IMR-90 (cell line): ENCODE results near the gene CST1. TPM values are rescaled to one million over a fixed set of nuclear protein-coding genes. Genes with fewer than 3 reads are reported as not detected.

Experiments used
- ATAC-seq: fragments of 200-7000 bp; cut with Tn5 transposase; 2 replicates; pipeline ENCODE4 v1.9.1; 2020; ENCODE audit warnings: low read depth, mild to moderate bottlenecking, moderate library complexity
- BruUV-seq: library from RNA; stranded (reverse); fragments of 400-500 nt; replicated peaks from 2 replicates; lab custom pipeline; 2021; lab: Mats Ljungman, UMichigan
- CTCF ChIA-PET: fragments of 300-600 bp; formaldehyde crosslinking; extraction: SDS; loops from one replicate; lab custom pipeline; 2021; ENCODE audit warnings: antibody characterized with exemption; lab: Yijun Ruan, JAX
- POLR2A ChIA-PET: fragments of 300-600 bp; sonication (Branson Sonifier 250); formaldehyde crosslinking; loops from one replicate; lab custom pipeline; 2022; ENCODE audit warnings: antibody characterized with exemption; ENCODE audit not compliant: unreplicated experiment; lab: Charles Lee
- DNase-seq: peaks from one replicate; pipeline ENCODE4 v3.0.0; 2013
- H2AFZ ChIP-seq: replicated peaks from 2 replicates; pipeline ENCODE3; 2013; ENCODE audit warnings: low read length, mild to moderate bottlenecking; ENCODE audit not compliant: poor library complexity
- H2AK5ac ChIP-seq: 2 replicates; pipeline ENCODE4 v1.6.1; 2013; ENCODE audit warnings: low read depth, low read length, inconsistent platforms
- H2AK9ac ChIP-seq: replicated peaks from 2 replicates; pipeline ENCODE3; 2013; ENCODE audit warnings: mild to moderate bottlenecking, low read depth, low read length, moderate library complexity; ENCODE audit not compliant: poor library complexity
- H2BK120ac ChIP-seq: 2 replicates; pipeline ENCODE4 v1.6.1; 2013; ENCODE audit warnings: low read depth, low read length, inconsistent platforms
- H2BK15ac ChIP-seq: 3 replicates; pipeline ENCODE4 v1.6.1; 2013; ENCODE audit warnings: low read depth, low read length, inconsistent platforms
- H2BK20ac ChIP-seq: 2 replicates; pipeline ENCODE4 v1.6.1; 2013; ENCODE audit warnings: low read depth, mild to moderate bottlenecking, inconsistent platforms, low read length, moderate library complexity
- H2BK5ac ChIP-seq: 2 replicates; pipeline ENCODE4 v1.6.1; 2013; ENCODE audit warnings: mild to moderate bottlenecking, low read depth, low read length, inconsistent platforms; ENCODE audit not compliant: poor library complexity, severe bottlenecking
- H3K14ac ChIP-seq: replicated peaks from 2 replicates; pipeline ENCODE4 v1.6.1; 2013; ENCODE audit warnings: low read depth, low read length, inconsistent platforms
- H3K18ac ChIP-seq: 2 replicates; pipeline ENCODE4 v1.6.1; 2013; ENCODE audit warnings: low read depth, low read length, control low read depth
- H3K23ac ChIP-seq: 2 replicates; pipeline ENCODE4 v1.6.1; 2013; ENCODE audit warnings: low read depth, low read length, inconsistent platforms
- H3K27ac ChIP-seq: 2 replicates; pipeline ENCODE4 v1.5.1; 2013; ENCODE audit warnings: mild to moderate bottlenecking, control low read depth, low read length; ENCODE audit not compliant: insufficient read depth
- H3K27me3 ChIP-seq: 2 replicates; pipeline ENCODE4 v1.6.1; 2013; ENCODE audit warnings: low read length; ENCODE audit not compliant: control insufficient read depth, insufficient read depth
- H3K36me3 ChIP-seq: 2 replicates; pipeline ENCODE4 v1.6.1; 2013; ENCODE audit warnings: low read length, mixed read lengths; ENCODE audit not compliant: control insufficient read depth, insufficient read depth
- H3K4ac ChIP-seq: 2 replicates; pipeline ENCODE4 v1.6.1; 2013; ENCODE audit warnings: low read depth, low read length, inconsistent platforms
- H3K4me1 ChIP-seq: 2 replicates; pipeline ENCODE4 v1.6.1; 2013; ENCODE audit warnings: low read length, mixed read lengths; ENCODE audit not compliant: control insufficient read depth, insufficient read depth
- H3K4me2 ChIP-seq: 2 replicates; pipeline ENCODE4 v1.6.1; 2013; ENCODE audit warnings: low read depth, mild to moderate bottlenecking, control low read depth, low read length, moderate library complexity
- H3K4me3 ChIP-seq: 2 replicates; pipeline ENCODE4 v1.5.1; 2013; ENCODE audit warnings: low read depth, mild to moderate bottlenecking, control low read depth, low read length, moderate library complexity; ENCODE audit not compliant: insufficient read depth
- H3K56ac ChIP-seq: 2 replicates; pipeline ENCODE4 v1.6.1; 2013; ENCODE audit warnings: low read length, inconsistent platforms; ENCODE audit not compliant: insufficient read depth; ENCODE audit errors: extremely low read depth
- H3K79me1 ChIP-seq, 2 experiments: 2 replicates each; pipeline ENCODE4 v1.6.1; 2013; ENCODE audit warnings: low read length in 2 of 2, inconsistent platforms in 1 of 2, low read depth in 1 of 2
- H3K9ac ChIP-seq: 2 replicates; pipeline ENCODE4 v1.6.1; 2013; ENCODE audit warnings: low read depth, low read length, control low read depth
- H3K9me1 ChIP-seq: 2 replicates; pipeline ENCODE4 v1.6.1; 2013; ENCODE audit warnings: low read length, inconsistent platforms; ENCODE audit not compliant: insufficient read depth
- H3K9me3 ChIP-seq: 2 replicates; pipeline ENCODE4 v1.6.1; 2013; ENCODE audit warnings: low read length; ENCODE audit not compliant: control insufficient read depth, insufficient read depth
- H4K20me1 ChIP-seq: 2 replicates; pipeline ENCODE4 v1.6.1; 2013; ENCODE audit warnings: low read length, inconsistent platforms; ENCODE audit not compliant: insufficient read depth
- H4K5ac ChIP-seq: 2 replicates; pipeline ENCODE4 v1.6.1; 2013; ENCODE audit warnings: mild to moderate bottlenecking, low read depth, low read length, control low read depth
- H4K8ac ChIP-seq, 2 experiments: 2 replicates each; pipeline ENCODE4 v1.6.1; 2013; ENCODE audit warnings: low read depth in 2 of 2, low read length in 2 of 2, control low read depth in 1 of 2, inconsistent platforms in 1 of 2
- H4K91ac ChIP-seq: 2 replicates; pipeline ENCODE4 v1.6.1; 2013; ENCODE audit warnings: low read depth, low read length, inconsistent platforms; ENCODE audit not compliant: insufficient read depth
- BHLHE40 ChIP-seq: fragments of 150-350 bp; IDR thresholded peaks from 2 replicates; pipeline ENCODE4 v1.6.1; 2016; ENCODE audit warnings: mild to moderate bottlenecking, low read depth, low read length
- CEBPB ChIP-seq: IDR thresholded peaks from 2 replicates; pipeline ENCODE4 v1.6.1; 2012; ENCODE audit warnings: low read depth, low read length, improper control_type of control experiment
- CHD1 ChIP-seq: IDR thresholded peaks from 2 replicates; pipeline ENCODE4 v1.6.1; 2012; ENCODE audit warnings: low read depth, low read length, improper control_type of control experiment
- CTCF ChIP-seq: conservative IDR thresholded peaks from 2 replicates; pipeline ENCODE4 v1.5.1; 2012; ENCODE audit warnings: mild to moderate bottlenecking, low read depth, low read length, improper control_type of control experiment
- ELK1 ChIP-seq: fragments of 150-350 bp; IDR thresholded peaks from 2 replicates; pipeline ENCODE4 v1.6.1; 2016; ENCODE audit warnings: low read depth, mild to moderate bottlenecking, low read length, moderate library complexity, borderline replicate concordance
- FOS ChIP-seq: fragments of 150-350 bp; IDR thresholded peaks from 2 replicates; pipeline ENCODE4 v1.6.1; 2016; ENCODE audit warnings: low read depth, low read length
- MAFK ChIP-seq: IDR thresholded peaks from 2 replicates; pipeline ENCODE4 v1.6.1; 2012; ENCODE audit warnings: low read depth, low read length, improper control_type of control experiment
- MAZ ChIP-seq: IDR thresholded peaks from 2 replicates; pipeline ENCODE4 v1.6.1; 2012; ENCODE audit warnings: low read depth, mild to moderate bottlenecking, low read length, improper control_type of control experiment, moderate library complexity, borderline replicate concordance
- MXI1 ChIP-seq: IDR thresholded peaks from 2 replicates; pipeline ENCODE4 v1.6.1; 2012; ENCODE audit warnings: low read depth, mild to moderate bottlenecking, low read length, moderate library complexity, borderline replicate concordance
- NFE2L2 ChIP-seq: fragments of 150-350 bp; IDR thresholded peaks from 2 replicates; pipeline ENCODE4 v1.6.1; 2016; ENCODE audit warnings: low read depth, mild to moderate bottlenecking, low read length
- POLR2A ChIP-seq: IDR thresholded peaks from 2 replicates; pipeline ENCODE4 v1.6.1; 2012; ENCODE audit warnings: mild to moderate bottlenecking, low read depth, low read length
- RAD21 ChIP-seq: IDR thresholded peaks from 2 replicates; pipeline ENCODE4 v1.6.1; 2012; ENCODE audit warnings: low read length, improper control_type of control experiment
- RCOR1 ChIP-seq: IDR thresholded peaks from 2 replicates; pipeline ENCODE4 v1.6.1; 2012; ENCODE audit warnings: mild to moderate bottlenecking, low read length, improper control_type of control experiment; ENCODE audit not compliant: insufficient replicate concordance
- RFX5 ChIP-seq: IDR thresholded peaks from 2 replicates; pipeline ENCODE4 v1.8.0; 2012; ENCODE audit warnings: low read depth, mild to moderate bottlenecking, low read length, moderate library complexity
- SMC3 ChIP-seq: fragments of 150-350 bp; IDR thresholded peaks from 2 replicates; pipeline ENCODE4 v1.6.1; 2016; ENCODE audit warnings: low read depth, mild to moderate bottlenecking, antibody characterized with exemption, low read length, moderate library complexity
- USF2 ChIP-seq: fragments of 150-350 bp; IDR thresholded peaks from 2 replicates; pipeline ENCODE4 v1.6.1; 2017; ENCODE audit warnings: mild to moderate bottlenecking, antibody characterized with exemption, low read length, low read depth
- WGBS, 2 experiments: methylation state at CpG; one replicate each; pipeline versions ENCODE4 v1.1.5 to v1.1.7; 2013; ENCODE audit warnings: missing lambda C conversion rate in 2 of 2; ENCODE audit not compliant: insufficient read length in 1 of 2; ENCODE audit errors: extremely low coverage in 2 of 2; 5-methylcytosine and 5-hydroxymethylcytosine counted together
- dilution Hi-C: fragments of 300-500 bp; cut with HindIII; formaldehyde crosslinking; loops from one replicate; pipeline ENCODE4 v1.14.3; 2018; ENCODE audit warnings: low sequenced_read_pairs; ENCODE audit not compliant: unreplicated experiment
- in situ Hi-C: fragments of 300-500 bp; cut with MboI; formaldehyde crosslinking; loops from 3 replicates; pipeline ENCODE4 v1.14.3; 2019; ENCODE audit warnings: low sequenced_read_pairs, inconsistent platforms, mixed read lengths
- intact Hi-C: fragments of 100-400 bp; cut with micrococcal nuclease; formaldehyde crosslinking; loops from 2 replicates; pipeline ENCODE4 v1.10.0; 2022
- polyA plus RNA-seq, 3 experiments: library from polyadenylated mRNA; depleted of rRNA; stranded (reverse); fragments of >200 nt; gene quantifications; 2 replicates each; pipeline ENCODE4 v1.2.3, GENCODE V29; 2012; ENCODE audit warnings: low replicate concordance in 1 of 3
- total RNA-seq: library from RNA; depleted of rRNA; stranded (reverse); fragments of >200 nt; gene quantifications from 2 replicates; pipeline ENCODE4 v1.2.3, GENCODE V29; 2012

CST1 gene
- total and polyA plus RNA-seq, 2 of the 4 experiments (the other 2 are of a cell fraction): not detected

- no peak overlapping the region for H3K27ac ChIP-seq
- H3K14ac ChIP-seq: no peak overlapping the region
- CTCF ChIA-PET: no interaction called here
- H4K5ac ChIP-seq: no peak overlapping the region
- no peak overlapping the region for H3K18ac ChIP-seq
- H2BK120ac ChIP-seq: no peak overlapping the region
- H3K23ac ChIP-seq: no peak overlapping the region
- in situ Hi-C loops: no loop called here
- no peak for DNase-seq
- H3K9me3 ChIP-seq: no peaks in the 10 kb centered on the region
- POLR2A ChIA-PET: no interaction called here
- no peaks in the 10 kb centered on the region for H3K4me1 ChIP-seq
- H2AK9ac ChIP-seq: no peak overlapping the region
- intact Hi-C loops: no loop called here
- H2AK5ac ChIP-seq: no peak overlapping the region
- H3K9ac ChIP-seq: no peak overlapping the region
- H3K4ac ChIP-seq: no peak overlapping the region
- H3K79me1 ChIP-seq: no peaks in the 10 kb centered on the region
- H3K9me1 ChIP-seq: no peaks in the 10 kb centered on the region
- no peak overlapping the region for H2BK5ac ChIP-seq
- peaks cover 9% of the 10 kb centered on the region for H3K27me3 ChIP-seq
- H4K8ac ChIP-seq: no peak overlapping the region
- H3K36me3 ChIP-seq: no peaks in the 10 kb centered on the region
- H2AFZ ChIP-seq: no peak overlapping the region
- no peaks in the 10 kb centered on the region for H4K20me1 ChIP-seq
- BruUV-seq: no TSS peak
- no peak overlapping the region for H3K56ac ChIP-seq
- no CpG with 5 or more reads among the region's 2 CpGs for WGBS, 2 experiments
- H3K4me2 ChIP-seq: no peak overlapping the region
- no peak overlapping the region for H2BK20ac ChIP-seq
- ATAC-seq: no peak
- TF ChIP-seq CTCF: no peak
- TF ChIP-seq POLR2A: no peak
- TF ChIP-seq ELK1: no peak
- no peak for TF ChIP-seq RFX5
- TF ChIP-seq FOS: no peak
- TF ChIP-seq RCOR1: no peak
- no peak for TF ChIP-seq CHD1
- no peak for TF ChIP-seq USF2
- no peak for TF ChIP-seq SMC3
- TF ChIP-seq NFE2L2: no peak
- no peak for TF ChIP-seq CEBPB
- no peak for TF ChIP-seq BHLHE40
- TF ChIP-seq RAD21: no peak
- TF ChIP-seq MXI1: no peak
- TF ChIP-seq MAFK: no peak
- TF ChIP-seq MAZ: no peak
- H4K91ac ChIP-seq: no peak overlapping the region
- no peak overlapping the region for H3K4me3 ChIP-seq
- H2BK15ac ChIP-seq: no peak overlapping the region
- dilution Hi-C loops: no loop called here
Observed at GRCh38 chr20:23770384-23770783, 19.6 kb upstream of the CST1 start.
